MM.1S (cell line): Measurements from ENCODE around the gene PADI2.

Experiments used
- DNase-seq: peaks from one replicate; pipeline ENCODE4 v3.0.0-alpha.2; 2015
- H2AFZ ChIP-seq: fragments of 300-600 bp; sonication (generic); 2 replicates; pipeline ENCODE4 v1.6.0; 2016; ENCODE audit warnings: antibody characterized with exemption, low read length
- H3F3A ChIP-seq: fragments of 300-600 bp; sonication (generic); 2 replicates; pipeline ENCODE4 v1.6.1; 2016; ENCODE audit warnings: mild to moderate bottlenecking, antibody characterized with exemption, low read length, moderate library complexity, mixed read lengths; ENCODE audit not compliant: insufficient read depth
- H3K27ac ChIP-seq: fragments of 300-600 bp; sonication (generic); 2 replicates; pipeline ENCODE4 v1.5.1; 2016; ENCODE audit warnings: mild to moderate bottlenecking, low read length
- H3K27me3 ChIP-seq: fragments of 300-600 bp; sonication (generic); replicated peaks from 2 replicates; pipeline ENCODE4 v1.6.0; 2016; ENCODE audit warnings: low read length; ENCODE audit not compliant: insufficient read depth
- H3K36me3 ChIP-seq: fragments of 300-600 bp; sonication (generic); replicated peaks from 2 replicates; pipeline ENCODE4 v1.6.1; 2016; ENCODE audit warnings: mild to moderate bottlenecking, low read length, mixed read lengths; ENCODE audit not compliant: insufficient read depth
- H3K4me1 ChIP-seq: fragments of 300-600 bp; sonication (generic); 2 replicates; pipeline ENCODE4 v1.6.1; 2016; ENCODE audit warnings: low read length, mixed read lengths
- H3K4me2 ChIP-seq: fragments of 300-600 bp; sonication (generic); 2 replicates; pipeline ENCODE4 v1.6.0; 2016; ENCODE audit warnings: low read depth, low read length
- H3K4me3 ChIP-seq: fragments of 300-600 bp; sonication (generic); 2 replicates; pipeline ENCODE4 v1.5.1; 2016; ENCODE audit warnings: low read length, mixed read lengths
- H3K79me2 ChIP-seq: fragments of 300-600 bp; sonication (generic); 2 replicates; pipeline ENCODE4 v1.6.1; 2016; ENCODE audit warnings: mixed run types, low read length, mixed read lengths
- H3K9ac ChIP-seq: fragments of 300-600 bp; sonication (generic); 2 replicates; pipeline ENCODE4 v1.6.1; 2016; ENCODE audit warnings: low read length, mixed read lengths
- H3K9me2 ChIP-seq: fragments of 300-600 bp; sonication (generic); replicated peaks from 2 replicates; pipeline ENCODE4 v1.6.1; 2016; ENCODE audit warnings: mild to moderate bottlenecking, low read length, mixed read lengths; ENCODE audit not compliant: insufficient read depth
- H3K9me3 ChIP-seq: fragments of 300-600 bp; sonication (generic); replicated peaks from 2 replicates; pipeline ENCODE4 v1.6.1; 2016; ENCODE audit warnings: mild to moderate bottlenecking, low read length, mixed read lengths; ENCODE audit not compliant: insufficient read depth
- H4K20me1 ChIP-seq: fragments of 300-600 bp; sonication (generic); 2 replicates; pipeline ENCODE4 v1.6.1; 2016; ENCODE audit warnings: mild to moderate bottlenecking, low read length, moderate library complexity, mixed read lengths; ENCODE audit not compliant: insufficient read depth
- EZH2 ChIP-seq: fragments of 300-600 bp; sonication (generic); optimal IDR thresholded peaks from 2 replicates; pipeline ENCODE3; 2017; ENCODE audit warnings: low read depth, mild to moderate bottlenecking, antibody characterized with exemption, low read length, mixed read lengths
- EZH2phosphoT487 ChIP-seq: fragments of 300-600 bp; sonication (generic); IDR thresholded peaks from 2 replicates; pipeline ENCODE4 v1.6.1; 2018; ENCODE audit warnings: antibody characterized with exemption, low read length
- TF ChIP-seq, protein P1 (sequence below): fragments of 300-600 bp; sonication (generic); IDR thresholded peaks from 2 replicates; pipeline ENCODE4 v1.5.1; 2016; ENCODE audit warnings: antibody characterized with exemption, low read length, mixed read lengths

Gene PADI2

GRCh38 chr1:17030206-17030605 lies 89.0 kb downstream of the PADI2 start:
- Histone ChIP-seq H3K27me3 (no peaks in the 10 kb centered on the region), H3K9ac (no peak overlapping the region), H3K36me3 (peaks cover 3% of the 10 kb centered on the region; the same call in 1 of the 2 replicates), H3K4me2 (no peak overlapping the region), H3K79me2 (peaks cover 8% of the 10 kb centered on the region; the same call in 1 of the 2 replicates), H3K27ac (no peak overlapping the region), H3F3A (no peaks in the 10 kb centered on the region), H2AFZ (no peak overlapping the region), H3K9me3 (no peaks in the 10 kb centered on the region), H3K9me2 (no peaks in the 10 kb centered on the region), H3K4me3 (no peak overlapping the region), H3K4me1 (no peaks in the 10 kb centered on the region), H4K20me1 (no peaks in the 10 kb centered on the region)
- DNase-seq, result no peak
- no peak for TF ChIP-seq EZH2phosphoT487

DNA sequence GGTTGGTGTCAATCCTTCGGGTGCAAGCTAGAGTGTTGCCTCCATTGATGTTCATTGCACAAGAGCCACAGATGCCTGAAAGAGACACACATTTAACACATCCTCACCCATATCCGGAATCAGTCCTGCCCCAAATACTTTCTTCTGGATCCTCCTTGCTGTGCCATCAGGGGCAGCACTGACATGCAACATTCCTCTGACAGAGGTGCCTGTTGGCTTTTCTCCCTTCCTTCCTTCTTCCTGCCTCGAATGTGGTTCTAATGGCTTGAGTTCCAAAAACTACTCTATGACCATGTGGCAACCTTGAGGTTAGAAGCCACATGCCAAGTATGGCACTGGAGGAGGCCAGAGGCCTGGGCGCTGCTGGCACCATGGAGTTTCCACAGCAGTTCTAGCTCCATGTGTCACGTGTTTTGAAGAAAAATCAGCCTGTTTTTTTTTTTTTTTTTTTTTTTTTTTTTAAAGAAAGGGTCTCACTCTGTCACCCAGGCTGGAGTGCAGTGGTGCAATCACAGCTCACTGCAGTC lies 90.5 kb downstream of the PADI2 start:
- TF ChIP-seq EZH2 (no peak), EZH2phosphoT487 (no peak)
- TF ChIP-seq, protein P1, sequence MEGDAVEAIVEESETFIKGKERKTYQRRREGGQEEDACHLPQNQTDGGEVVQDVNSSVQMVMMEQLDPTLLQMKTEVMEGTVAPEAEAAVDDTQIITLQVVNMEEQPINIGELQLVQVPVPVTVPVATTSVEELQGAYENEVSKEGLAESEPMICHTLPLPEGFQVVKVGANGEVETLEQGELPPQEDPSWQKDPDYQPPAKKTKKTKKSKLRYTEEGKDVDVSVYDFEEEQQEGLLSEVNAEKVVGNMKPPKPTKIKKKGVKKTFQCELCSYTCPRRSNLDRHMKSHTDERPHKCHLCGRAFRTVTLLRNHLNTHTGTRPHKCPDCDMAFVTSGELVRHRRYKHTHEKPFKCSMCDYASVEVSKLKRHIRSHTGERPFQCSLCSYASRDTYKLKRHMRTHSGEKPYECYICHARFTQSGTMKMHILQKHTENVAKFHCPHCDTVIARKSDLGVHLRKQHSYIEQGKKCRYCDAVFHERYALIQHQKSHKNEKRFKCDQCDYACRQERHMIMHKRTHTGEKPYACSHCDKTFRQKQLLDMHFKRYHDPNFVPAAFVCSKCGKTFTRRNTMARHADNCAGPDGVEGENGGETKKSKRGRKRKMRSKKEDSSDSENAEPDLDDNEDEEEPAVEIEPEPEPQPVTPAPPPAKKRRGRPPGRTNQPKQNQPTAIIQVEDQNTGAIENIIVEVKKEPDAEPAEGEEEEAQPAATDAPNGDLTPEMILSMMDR, result no peak
- no peak overlapping the region for H3K27ac ChIP-seq
- H4K20me1 ChIP-seq, result no peaks in the 10 kb centered on the region
- H3K9me2 ChIP-seq, result no peaks in the 10 kb centered on the region
- H3F3A ChIP-seq, result no peaks in the 10 kb centered on the region
- no peak overlapping the region for H3K4me3 ChIP-seq
- H3K27me3 ChIP-seq, result no peaks in the 10 kb centered on the region
- H3K9ac ChIP-seq, result no peak overlapping the region
- peaks cover 3% of the 10 kb centered on the region; the same call in 1 of the 2 replicates for H3K36me3 ChIP-seq
- no peaks in the 10 kb centered on the region for H3K4me1 ChIP-seq
- H3K4me2 ChIP-seq, result no peak overlapping the region
- no peak overlapping the region for H2AFZ ChIP-seq
- H3K9me3 ChIP-seq, result no peaks in the 10 kb centered on the region
- H3K79me2 ChIP-seq, result peaks cover 3% of the 10 kb centered on the region; the same call in 1 of the 2 replicates
- DNase-seq, result no peak

GRCh38 chr1:17027900-17028299 lies 91.4 kb downstream of the PADI2 start:
- Histone ChIP-seq H3K9me3 (no peaks in the 10 kb centered on the region), H3K36me3 (peaks cover 5% of the 10 kb centered on the region; the same call in 1 of the 2 replicates), H3K4me2 (no peak overlapping the region), H3F3A (no peaks in the 10 kb centered on the region), H3K27ac (no peak overlapping the region), H2AFZ (no peak overlapping the region), H3K79me2 (no peaks in the 10 kb centered on the region), H4K20me1 (no peaks in the 10 kb centered on the region), H3K27me3 (no peaks in the 10 kb centered on the region), H3K9ac (no peak overlapping the region), H3K4me1 (no peaks in the 10 kb centered on the region), H3K9me2 (no peaks in the 10 kb centered on the region), H3K4me3 (no peak overlapping the region)
- TF ChIP-seq, protein P1, result no peak
- DNase-seq, result no peak

DNA sequence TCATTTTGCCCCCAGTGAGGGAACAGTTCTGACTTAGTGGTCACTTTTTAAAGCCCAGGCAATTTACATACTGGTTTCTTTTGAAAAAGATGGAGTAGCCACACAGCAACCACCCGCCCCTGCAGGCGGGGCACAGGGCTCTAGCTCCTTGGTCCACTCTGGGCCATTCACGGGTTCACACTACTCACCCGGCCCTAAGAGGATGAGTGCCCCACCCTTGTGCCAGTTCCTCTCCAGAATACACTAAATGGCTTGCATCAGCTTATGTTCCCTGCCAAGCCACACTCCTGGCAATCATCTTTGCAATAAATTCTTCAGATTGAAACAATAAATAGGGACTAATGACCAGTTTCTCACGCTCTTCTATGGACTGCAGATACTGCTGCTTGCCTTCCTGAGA lies 91.8 kb downstream of the PADI2 start:
- Histone ChIP-seq H3K9ac (no peak overlapping the region), H3K79me2 (no peaks in the 10 kb centered on the region), H3F3A (no peaks in the 10 kb centered on the region), H3K27me3 (no peaks in the 10 kb centered on the region), H3K27ac (no peak overlapping the region), H3K9me2 (no peaks in the 10 kb centered on the region), H3K36me3 (peaks cover 6% of the 10 kb centered on the region; the same call in 1 of the 2 replicates), H3K4me2 (no peak overlapping the region), H4K20me1 (no peaks in the 10 kb centered on the region), H3K4me3 (no peak overlapping the region), H2AFZ (no peak overlapping the region), H3K4me1 (no peaks in the 10 kb centered on the region), H3K9me3 (no peaks in the 10 kb centered on the region)
- TF ChIP-seq EZH2 (no peak), EZH2phosphoT487 (no peak)
- TF ChIP-seq, protein P1, result no peak
- DNase-seq, result no peak
